CD8-positive, alpha-beta memory T cell (primary cell): ENCODE results near the gene GTF2H2C. TPM values are rescaled to one million over a fixed set of nuclear protein-coding genes. Genes with fewer than 3 reads are reported as not detected.

Experiments
- polyA plus RNA-seq: library from polyadenylated mRNA; unstranded; fragments of 300-500 nt; fragmentation: Illumina TruSeq; gene quantifications from one replicate; pipeline ENCODE4 v1.2.3, GENCODE V29; 2021
- total RNA-seq, 2 experiments: library from RNA; stranded (reverse); gene quantifications; one replicate each; pipeline ENCODE4 v1.2.3, GENCODE V29; 2021

GTF2H2C gene
- total and polyA plus RNA-seq, 3 experiments from 2014 or later = 20.4 to 65.4 (median 59.7) TPM

Other genes with a start within 250 kb of the GTF2H2C start
- gene CCDC125, start 227.4 kb upstream of the GTF2H2C start, total RNA-seq = 1 to 10 TPM; 8.5 to 9.0 TPM
- gene CCDC125, start 227.4 kb upstream of the GTF2H2C start, polyA plus RNA-seq = 6.1 TPM
- 100 to 1,000 TPM; 104 to 108 TPM for gene AK6, start 190.7 kb upstream of the GTF2H2C start, total RNA-seq
- gene AK6, start 190.7 kb upstream of the GTF2H2C start, polyA plus RNA-seq = 90.9 TPM
- gene TAF9, start 190.7 kb upstream of the GTF2H2C start, total RNA-seq = 10 to 100 TPM; 70.2 to 70.5 TPM
- gene TAF9, start 190.7 kb upstream of the GTF2H2C start, polyA plus RNA-seq = 95.0 TPM
- 10 to 100 TPM; 27.6 to 28.4 TPM for gene RAD17, start 190.4 kb upstream of the GTF2H2C start, total RNA-seq
- gene RAD17, start 190.4 kb upstream of the GTF2H2C start, polyA plus RNA-seq = 26.5 TPM
- gene MARVELD2, start 145.1 kb upstream of the GTF2H2C start, total RNA-seq = under 1 TPM; 0.39 to 0.40 TPM
- 1.4 TPM for gene MARVELD2, start 145.1 kb upstream of the GTF2H2C start, polyA plus RNA-seq
- gene OCLN, start 67.4 kb upstream of the GTF2H2C start, total RNA-seq = under 1 TPM; 0.58 to 0.68 TPM
- gene OCLN, start 67.4 kb upstream of the GTF2H2C start, polyA plus RNA-seq = 0.14 TPM